HG03571 (cell line): Measurements from ENCODE around the gene SH3YL1.
"Not testable (repeated sequence)": the region's sequence is repeated elsewhere in the genome, so short reads cannot be mapped to it uniquely, and the experiment has no call there.

Experiments used
- ATAC-seq: cut with Tn5 transposase; IDR thresholded peaks from one replicate; pipeline ENCODE4 v1.9.1; 2021; ENCODE audit not compliant: unreplicated experiment

SH3YL1 gene

DNA sequence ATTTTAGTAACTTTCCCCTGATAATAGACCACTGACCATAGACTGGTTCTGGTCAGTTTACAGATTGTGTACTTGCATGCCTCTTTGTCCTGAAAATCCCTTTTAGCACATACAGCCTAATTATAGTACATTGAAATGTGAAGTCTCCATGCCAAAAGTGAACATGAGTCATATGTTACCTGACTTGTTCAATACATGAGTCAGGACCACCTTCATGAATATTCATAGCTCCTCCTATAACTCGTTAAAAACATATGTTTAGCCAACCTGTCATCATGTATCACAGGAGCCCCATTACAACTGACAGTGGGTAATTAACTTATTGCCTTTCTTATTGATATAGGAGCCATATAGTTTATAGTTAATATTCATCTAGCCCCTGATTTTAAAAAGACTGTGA is 78.6 kb downstream of the SH3YL1 start:
- ATAC-seq: no peak

DNA sequence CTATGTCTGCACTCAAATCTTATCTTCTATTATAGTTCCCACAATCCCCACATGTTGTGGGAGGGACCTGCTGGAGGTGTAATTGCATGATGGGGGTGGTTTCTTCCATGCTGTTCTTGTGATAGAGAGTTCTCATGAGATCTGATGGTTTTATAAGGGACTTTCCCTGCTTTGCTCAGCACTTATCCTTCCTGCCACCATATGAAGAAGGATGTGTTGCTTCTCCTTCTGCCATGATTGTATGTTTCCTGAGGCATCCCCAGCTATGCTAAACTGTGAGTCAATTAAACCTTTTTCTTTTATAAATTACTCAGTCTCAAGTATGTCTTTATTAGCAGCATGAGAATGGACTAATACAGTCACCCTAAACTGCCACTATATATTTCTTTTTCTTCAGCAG is 79.1 kb downstream of the SH3YL1 start:
- ATAC-seq: no peak

DNA sequence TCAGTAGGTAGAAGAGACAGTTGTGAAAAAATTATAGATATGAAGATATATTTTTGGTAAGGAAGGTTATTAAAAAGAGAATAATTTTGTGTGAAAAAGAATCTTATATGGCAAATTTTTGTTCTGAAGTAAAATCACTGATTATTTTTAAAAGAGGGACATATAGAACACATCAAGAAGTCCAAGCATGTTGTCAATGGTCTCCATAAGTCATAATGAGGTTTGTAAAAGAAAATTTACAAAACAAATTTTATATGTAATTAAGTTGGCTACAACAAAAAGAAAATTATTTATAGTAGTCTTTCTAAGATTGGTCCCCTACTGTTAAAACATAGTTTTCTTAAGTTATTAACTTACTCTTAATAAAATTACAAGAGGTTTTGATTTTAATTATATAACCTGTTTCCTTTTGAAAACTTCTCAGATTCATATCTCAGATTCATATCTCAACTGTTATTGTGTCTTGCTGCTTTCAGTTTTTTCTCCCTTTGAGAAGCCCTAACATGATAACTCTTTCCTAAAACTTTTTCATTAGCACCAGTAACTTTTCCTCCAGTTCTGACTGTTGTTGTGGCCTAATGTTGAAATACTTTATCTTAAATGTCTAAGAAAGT is 81.2 kb downstream of the SH3YL1 start:
- no peak for ATAC-seq

- ATAC-seq: no peak
Observed at GRCh38 chr2:180311-180710, 83.5 kb downstream of the SH3YL1 start.

DNA sequence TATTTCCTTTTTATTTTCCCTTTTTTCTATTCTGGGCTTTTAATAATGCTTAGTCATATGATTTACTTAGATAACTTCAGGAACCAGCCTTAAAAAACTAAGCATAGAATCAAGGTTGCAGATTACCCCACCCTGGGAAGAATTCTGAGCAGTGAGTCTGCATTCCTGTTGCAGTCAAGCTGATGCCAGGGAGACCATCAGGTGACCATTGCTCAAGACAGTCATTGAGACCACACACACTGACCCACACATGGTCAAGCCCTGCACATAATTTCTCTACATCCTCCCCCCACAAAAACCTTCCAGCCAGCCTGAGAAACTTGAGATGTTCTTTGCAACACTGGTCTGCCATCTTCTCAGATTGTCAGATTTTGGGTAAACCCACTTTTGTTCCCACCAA is 83.9 kb downstream of the SH3YL1 start:
- ATAC-seq: no peak

- no peak for ATAC-seq
Observed at GRCh38 chr2:177733-178132, 86.1 kb downstream of the SH3YL1 start.

GRCh38 chr2:176917-177316 is 86.9 kb downstream of the SH3YL1 start:
- no peak for ATAC-seq

DNA sequence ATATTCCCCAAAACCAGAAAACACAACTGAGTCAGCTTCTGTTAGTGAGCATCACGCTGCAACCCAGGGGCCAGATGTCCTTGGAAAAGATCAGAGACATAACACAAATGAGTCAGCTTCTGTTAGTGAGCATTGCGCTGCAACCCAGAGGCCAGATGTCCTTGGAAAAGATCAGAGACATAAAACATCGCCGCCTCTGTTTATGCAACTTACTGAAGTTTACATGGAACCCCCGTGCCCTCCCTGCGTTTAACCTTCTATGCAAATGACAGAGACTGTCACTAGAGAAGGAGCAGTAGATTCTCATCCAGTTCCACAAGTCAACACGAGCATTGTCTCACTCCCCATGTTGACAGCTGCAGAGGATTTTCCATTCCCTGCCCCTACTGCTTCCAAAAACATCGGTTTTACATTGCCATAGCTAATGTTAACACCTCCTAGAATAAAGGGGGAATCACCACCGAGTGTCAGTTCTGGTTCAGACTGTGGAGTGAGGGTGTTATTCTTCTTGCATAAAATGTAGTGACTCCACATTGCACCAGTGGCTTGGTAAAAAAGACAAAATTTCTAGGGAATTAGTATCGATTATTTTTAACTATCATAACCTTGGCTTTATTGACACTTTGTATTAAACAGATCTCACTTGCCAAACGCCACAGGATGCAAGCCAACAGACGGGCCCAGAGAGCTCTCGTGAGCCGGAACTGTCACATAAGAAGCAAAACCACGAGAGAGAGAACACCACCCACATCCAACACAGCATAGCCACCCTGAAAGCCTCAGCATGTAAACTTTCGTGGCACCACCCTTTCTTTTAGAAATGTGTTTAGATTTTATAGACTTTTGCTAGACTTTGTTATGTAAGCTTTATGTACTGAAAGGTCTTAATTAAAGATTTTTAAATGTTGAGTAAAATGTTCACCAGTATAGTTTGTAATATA is 87.7 kb downstream of the SH3YL1 start:
- no peak for ATAC-seq

- ATAC-seq: no peak
Observed at GRCh38 chr2:175161-175786, 88.6 kb downstream of the SH3YL1 start.

- ATAC-seq: not testable (repeated sequence)
Observed at GRCh38 chr2:172120-172519, 91.7 kb downstream of the SH3YL1 start.

- no peak for ATAC-seq
Observed at GRCh38 chr2:169741-170140, 94.1 kb downstream of the SH3YL1 start.
